Measurements from ENCODE around the gene ENTHD1.

- TF ChIP-seq NFIC (IDR thresholded peaks at IDR 0.05) (no peak), REST (IDR thresholded peaks at IDR 0.05; ENCODE audit: low read depth) (no peak)
- TF ChIP-seq, protein P1, sequence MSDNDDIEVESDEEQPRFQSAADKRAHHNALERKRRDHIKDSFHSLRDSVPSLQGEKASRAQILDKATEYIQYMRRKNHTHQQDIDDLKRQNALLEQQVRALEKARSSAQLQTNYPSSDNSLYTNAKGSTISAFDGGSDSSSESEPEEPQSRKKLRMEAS (IDR thresholded peaks at IDR 0.05) = no peak
Measured at GRCh38 chr22:39771486-39771885, 122.1 kb downstream of the ENTHD1 start.
